ENCODE results near the gene EIF2D.

EIF2D gene

GRCh38 chr1:206547104-206547503, 65.2 kb downstream of the EIF2D start:
- Mint-ChIP-seq H3K9me3 (no peaks in the 10 kb centered on the region), H3K36me3 (ENCODE audit: low read depth) (peaks cover under 1% of the 10 kb centered on the region), H3K27me3 (ENCODE audit: low read depth) (no peaks in the 10 kb centered on the region), H3K4me1 (ENCODE audit: low read depth) (peaks cover 26% of the 10 kb centered on the region), H3K4me3 (no peak overlapping the region), H3K27ac (no peak overlapping the region)
- no peak for DNase-seq (ENCODE audit: low spot score)

DNA sequence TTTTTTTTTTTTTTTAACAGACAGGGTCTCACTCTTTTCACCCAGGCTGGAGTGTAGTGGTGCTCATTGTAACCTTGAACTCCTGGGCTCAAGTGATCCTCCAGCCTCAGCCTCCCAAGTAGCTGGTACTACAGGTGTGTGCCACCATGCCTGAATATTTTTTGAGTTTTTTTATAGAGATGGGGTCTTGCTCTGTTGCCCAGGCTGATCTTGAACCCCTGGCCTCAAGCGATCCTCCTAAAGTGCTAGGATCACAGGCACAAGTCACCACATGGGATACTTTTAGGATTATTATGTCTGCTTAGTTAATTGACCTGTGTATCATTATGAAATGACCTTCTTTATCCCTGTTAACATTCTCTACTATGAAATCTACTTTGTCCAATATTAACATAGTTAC, 66.9 kb downstream of the EIF2D start:
- Mint-ChIP-seq H3K27me3 (ENCODE audit: low read depth) (no peaks in the 10 kb centered on the region), H3K4me3 (no peak overlapping the region), H3K9me3 (no peaks in the 10 kb centered on the region), H3K27ac (no peak overlapping the region), H3K36me3 (ENCODE audit: low read depth) (no peaks in the 10 kb centered on the region), H3K4me1 (ENCODE audit: low read depth) (peaks cover 17% of the 10 kb centered on the region)
- no peak for DNase-seq (ENCODE audit: low spot score)

DNA sequence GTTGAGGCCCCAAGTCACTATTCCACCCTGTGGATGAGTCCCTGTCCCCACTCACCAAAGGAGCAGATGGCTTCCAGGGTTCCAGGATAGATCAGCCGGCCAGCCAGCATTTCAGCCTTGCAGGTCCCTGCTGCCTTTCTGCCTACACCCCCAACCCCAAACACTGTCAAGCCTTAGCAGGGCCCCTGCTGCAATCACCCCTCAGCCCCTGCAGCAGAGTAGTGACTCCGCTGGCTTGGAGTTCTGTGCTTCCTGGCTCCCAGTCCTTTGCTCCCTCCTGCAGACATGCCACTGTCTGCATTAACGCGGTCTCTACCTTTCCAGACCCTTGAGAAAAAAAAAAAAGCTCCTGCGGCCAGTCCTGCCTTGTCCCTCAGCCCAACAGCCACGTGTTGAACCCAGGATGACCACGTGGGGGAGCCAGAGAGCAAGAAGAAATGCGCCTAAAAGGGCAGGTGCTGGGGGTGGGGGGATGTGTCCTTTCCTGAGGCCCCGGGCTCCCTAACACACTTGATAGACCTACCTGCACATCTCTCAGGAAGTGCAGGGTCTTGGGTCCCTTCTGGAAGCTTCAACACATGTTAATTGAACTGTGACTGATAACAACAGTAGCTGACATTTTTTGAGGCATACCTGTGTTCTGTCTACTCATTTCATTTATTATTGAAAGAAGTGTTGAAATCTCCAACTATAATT, 67.6 kb downstream of the EIF2D start:
- no peaks in the 10 kb centered on the region for H3K9me3 Mint-ChIP-seq
- no peaks in the 10 kb centered on the region for H3K27me3 Mint-ChIP-seq (ENCODE audit: low read depth)
- DNase-seq (ENCODE audit: low spot score): peak; percentile 66
- no peaks in the 10 kb centered on the region for H3K36me3 Mint-ChIP-seq (ENCODE audit: low read depth)
- H3K4me1 Mint-ChIP-seq (ENCODE audit: low read depth): peaks cover 14% of the 10 kb centered on the region
- H3K4me3 Mint-ChIP-seq: no peak overlapping the region
- H3K27ac Mint-ChIP-seq: peak overlapping the region; percentile 13

Measured in T-helper 2 cell treated with Interferon-gamma antibody and Interleukin-4, amounts not matched to agents 5 μg/mL and 100 μg/mL, for 36 hours (primary cell).